PC-3 (cell line): Measurements from ENCODE around the gene IRF5. TPM values are rescaled to one million over a fixed set of nuclear protein-coding genes. Genes with fewer than 3 reads are reported as not detected.

Experiments used
- ATAC-seq: fragments of 200-7000 bp; cut with Tn5 transposase; 2 replicates; pipeline ENCODE4 v1.9.1; 2020; ENCODE audit warnings: mild to moderate bottlenecking, moderate library complexity
- BruUV-seq: library from RNA; stranded (reverse); fragments of 400-500 nt; replicated peaks from 2 replicates; lab custom pipeline; 2021; lab: Mats Ljungman, UMichigan
- CTCF ChIA-PET: fragments of 300-600 bp; sonication (Branson Sonifier 250); formaldehyde crosslinking; loops from one replicate; lab custom pipeline; 2022; ENCODE audit warnings: antibody characterized with exemption; lab: Charles Lee
- POLR2A ChIA-PET: fragments of 300-600 bp; sonication (Branson Sonifier 250); formaldehyde crosslinking; loops from one replicate; lab custom pipeline; 2022; ENCODE audit warnings: antibody characterized with exemption; ENCODE audit not compliant: unreplicated experiment; lab: Charles Lee
- DNase-seq: peaks from one replicate; pipeline ENCODE4 v3.0.0-alpha.2; 2015
- H2AFZ ChIP-seq: fragments of 300-600 bp; sonication (generic); 2 replicates; pipeline ENCODE4 v1.6.0; 2016; ENCODE audit warnings: antibody characterized with exemption, low read length
- H3F3A ChIP-seq: fragments of 300-600 bp; sonication (generic); one replicate; pipeline ENCODE4 v1.6.0; 2017; ENCODE audit warnings: antibody characterized with exemption, low read length, control low read depth, mild to moderate bottlenecking; ENCODE audit not compliant: unreplicated experiment
- H3K27ac ChIP-seq: fragments of 300-600 bp; sonication (generic); 2 replicates; pipeline ENCODE4 v1.5.1; 2016; ENCODE audit warnings: mild to moderate bottlenecking, low read length
- H3K27me3 ChIP-seq: fragments of 300-600 bp; sonication (generic); 2 replicates; pipeline ENCODE4 v1.6.1; 2016; ENCODE audit warnings: low read length, mixed read lengths
- H3K36me3 ChIP-seq: fragments of 300-600 bp; sonication (generic); 2 replicates; pipeline ENCODE4 v1.6.1; 2016; ENCODE audit warnings: low read depth, mixed run types, low read length, mixed read lengths
- H3K4me1 ChIP-seq: fragments of 300-600 bp; sonication (generic); 2 replicates; pipeline ENCODE4 v1.5.1; 2016; ENCODE audit warnings: low read length; ENCODE audit not compliant: insufficient read depth
- H3K4me2 ChIP-seq: fragments of 300-600 bp; sonication (generic); 2 replicates; pipeline ENCODE4 v1.6.0; 2016; ENCODE audit warnings: low read length
- H3K4me3 ChIP-seq: fragments of 300-600 bp; sonication (generic); 2 replicates; pipeline ENCODE4 v1.5.1; 2016; ENCODE audit warnings: mild to moderate bottlenecking, low read length, mixed read lengths
- H3K79me2 ChIP-seq: fragments of 300-600 bp; sonication (generic); 2 replicates; pipeline ENCODE4 v1.6.1; 2017; ENCODE audit warnings: low read length, mixed read lengths
- H3K9ac ChIP-seq: fragments of 300-600 bp; sonication (generic); 2 replicates; pipeline ENCODE4 v1.6.0; 2016; ENCODE audit warnings: mild to moderate bottlenecking, low read length
- H3K9me2 ChIP-seq: fragments of 300-600 bp; sonication (generic); replicated peaks from 2 replicates; pipeline ENCODE4 v1.6.1; 2016; ENCODE audit warnings: mixed run types, low read length, mixed read lengths
- H3K9me3 ChIP-seq: fragments of 300-600 bp; sonication (generic); 2 replicates; pipeline ENCODE4 v1.6.1; 2016; ENCODE audit warnings: low read length, mixed read lengths
- H4K20me1 ChIP-seq: fragments of 300-600 bp; sonication (generic); 2 replicates; pipeline ENCODE4 v1.6.1; 2016; ENCODE audit warnings: low read length, mixed read lengths
- EZH2 ChIP-seq: fragments of 300-600 bp; sonication (generic); IDR thresholded peaks from one replicate; pipeline ENCODE4 v1.6.1; 2017; ENCODE audit warnings: antibody characterized with exemption, mild to moderate bottlenecking, low read length; ENCODE audit not compliant: unreplicated experiment
- EZH2phosphoT487 ChIP-seq: fragments of 300-600 bp; sonication (generic); IDR thresholded peaks from 2 replicates; pipeline ENCODE4 v1.6.1; 2018; ENCODE audit warnings: mild to moderate bottlenecking, antibody characterized with exemption, low read length, borderline replicate concordance
- intact Hi-C: fragments of 100-400 bp; cut with micrococcal nuclease; formaldehyde crosslinking; loops from 2 replicates; pipeline ENCODE4 v1.9.0; 2023
- total RNA-seq: library from RNA; depleted of rRNA; stranded (reverse); fragments of >200 nt; gene quantifications from 2 replicates; pipeline ENCODE4 v1.2.3, GENCODE V29; 2014
- TF ChIP-seq, protein P1 (sequence below): fragments of 300-600 bp; sonication (generic); conservative IDR thresholded peaks from 2 replicates; pipeline ENCODE4 v1.5.1; 2017; ENCODE audit warnings: antibody characterized with exemption, low read depth, mild to moderate bottlenecking, low read length

Gene IRF5
- total RNA-seq, 1 experiment from 2014 or later, result 15.3 TPM

DNA sequence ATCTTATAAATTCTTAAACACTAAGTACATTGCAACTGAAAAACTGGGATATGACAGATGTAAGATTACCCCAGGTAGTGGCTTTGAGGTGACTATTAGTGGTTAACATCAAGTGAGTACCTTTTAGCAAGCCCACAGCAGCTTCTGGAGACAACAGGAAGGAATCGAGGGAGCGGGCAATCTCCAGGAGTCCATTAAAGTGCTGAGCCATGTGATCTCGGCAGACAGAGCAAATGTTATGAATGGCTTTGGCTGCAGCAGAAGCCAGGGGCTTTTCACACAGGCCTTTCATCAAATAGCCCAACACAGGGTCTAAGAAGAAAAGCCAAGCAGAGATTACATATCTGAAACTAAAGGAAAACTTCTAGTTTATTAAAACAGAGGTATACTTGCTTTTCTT lies 48.9 kb downstream of the IRF5 start:
- H3K27ac ChIP-seq, result no peak overlapping the region
- H3K36me3 ChIP-seq, result peaks cover 55% of the 10 kb centered on the region
- no peaks in the 10 kb centered on the region for H3K4me1 ChIP-seq
- no peak overlapping the region for H3K4me2 ChIP-seq
- no peak overlapping the region for H3K9ac ChIP-seq
- H3K27me3 ChIP-seq, result no peaks in the 10 kb centered on the region
- H4K20me1 ChIP-seq, result no peaks in the 10 kb centered on the region
- no peak for TF ChIP-seq EZH2phosphoT487
- TF ChIP-seq, protein P1, sequence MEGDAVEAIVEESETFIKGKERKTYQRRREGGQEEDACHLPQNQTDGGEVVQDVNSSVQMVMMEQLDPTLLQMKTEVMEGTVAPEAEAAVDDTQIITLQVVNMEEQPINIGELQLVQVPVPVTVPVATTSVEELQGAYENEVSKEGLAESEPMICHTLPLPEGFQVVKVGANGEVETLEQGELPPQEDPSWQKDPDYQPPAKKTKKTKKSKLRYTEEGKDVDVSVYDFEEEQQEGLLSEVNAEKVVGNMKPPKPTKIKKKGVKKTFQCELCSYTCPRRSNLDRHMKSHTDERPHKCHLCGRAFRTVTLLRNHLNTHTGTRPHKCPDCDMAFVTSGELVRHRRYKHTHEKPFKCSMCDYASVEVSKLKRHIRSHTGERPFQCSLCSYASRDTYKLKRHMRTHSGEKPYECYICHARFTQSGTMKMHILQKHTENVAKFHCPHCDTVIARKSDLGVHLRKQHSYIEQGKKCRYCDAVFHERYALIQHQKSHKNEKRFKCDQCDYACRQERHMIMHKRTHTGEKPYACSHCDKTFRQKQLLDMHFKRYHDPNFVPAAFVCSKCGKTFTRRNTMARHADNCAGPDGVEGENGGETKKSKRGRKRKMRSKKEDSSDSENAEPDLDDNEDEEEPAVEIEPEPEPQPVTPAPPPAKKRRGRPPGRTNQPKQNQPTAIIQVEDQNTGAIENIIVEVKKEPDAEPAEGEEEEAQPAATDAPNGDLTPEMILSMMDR, result no peak
- no peak for TF ChIP-seq EZH2
- no TSS peak for BruUV-seq
- CTCF ChIA-PET, result no interaction called here
- H2AFZ ChIP-seq, result no peak overlapping the region
- H3K9me2 ChIP-seq, result no peaks in the 10 kb centered on the region
- H3K79me2 ChIP-seq, result no peaks in the 10 kb centered on the region
- no peak overlapping the region for H3K4me3 ChIP-seq
- intact Hi-C loops, result no loop called here
- H3F3A ChIP-seq, result no peaks in the 10 kb centered on the region
- DNase-seq (no peak), ATAC-seq (no peak)
- POLR2A ChIA-PET, result interaction anchor here (0.6 kb wide), 1 partner anchor 80 kb away, joined by 3 read pairs; no protein-coding TSS in a partner anchor
- no peaks in the 10 kb centered on the region for H3K9me3 ChIP-seq

DNA sequence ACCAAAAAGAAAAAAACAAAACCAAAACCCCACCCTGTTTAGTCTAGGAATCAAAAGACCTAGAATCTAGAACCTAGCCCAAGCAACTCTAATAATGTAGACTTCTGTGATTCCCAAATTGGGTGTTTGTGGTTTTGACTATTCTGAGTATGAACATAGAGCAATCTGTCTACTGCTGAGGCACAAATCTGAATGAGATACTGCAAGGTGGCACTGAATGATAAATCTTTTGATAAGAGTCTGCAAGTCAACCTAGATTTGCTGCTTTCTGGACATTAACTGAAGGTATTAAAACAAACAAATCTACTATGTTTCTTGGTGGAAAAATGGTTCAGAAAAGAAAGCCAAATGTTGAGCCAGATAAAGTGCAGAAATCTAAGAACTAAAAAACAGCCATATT lies 50.6 kb downstream of the IRF5 start:
- no TSS peak for BruUV-seq
- no peak overlapping the region for H3K4me2 ChIP-seq
- POLR2A ChIA-PET, result no interaction called here
- no peaks in the 10 kb centered on the region for H3K79me2 ChIP-seq
- H2AFZ ChIP-seq, result no peak overlapping the region
- no peak overlapping the region for H3K9ac ChIP-seq
- no peaks in the 10 kb centered on the region for H3F3A ChIP-seq
- CTCF ChIA-PET, result no interaction called here
- H4K20me1 ChIP-seq, result no peaks in the 10 kb centered on the region
- H3K27ac ChIP-seq, result no peak overlapping the region
- H3K27me3 ChIP-seq, result no peaks in the 10 kb centered on the region
- DNase-seq, result no peak
- intact Hi-C loops, result no loop called here
- no peaks in the 10 kb centered on the region for H3K9me2 ChIP-seq
- no peak for ATAC-seq
- peaks cover 44% of the 10 kb centered on the region for H3K36me3 ChIP-seq
- TF ChIP-seq, protein P1, result no peak
- TF ChIP-seq EZH2phosphoT487 (no peak), EZH2 (no peak)
- H3K4me3 ChIP-seq, result no peak overlapping the region
- H3K9me3 ChIP-seq, result no peaks in the 10 kb centered on the region
- H3K4me1 ChIP-seq, result no peaks in the 10 kb centered on the region

DNA sequence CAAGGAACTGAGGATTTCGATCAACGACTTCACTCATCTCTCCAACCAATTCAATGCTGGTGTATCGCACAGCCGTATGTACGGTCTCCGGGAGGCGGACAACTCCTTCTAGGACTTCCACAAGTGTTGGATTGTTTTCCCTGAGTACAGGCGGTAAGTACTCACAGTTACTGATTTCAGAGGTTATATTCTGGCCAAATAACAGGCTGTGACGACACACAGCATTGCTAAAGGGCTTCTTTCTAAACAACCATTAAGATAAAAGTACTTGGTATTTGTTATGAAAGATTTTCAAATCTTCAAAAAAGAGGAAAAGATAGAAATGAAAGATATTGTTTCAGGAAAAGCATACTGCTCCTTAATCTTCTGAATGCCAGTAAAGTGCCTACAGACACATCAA lies 52.2 kb downstream of the IRF5 start:
- H3K9me3 ChIP-seq, result no peaks in the 10 kb centered on the region
- ChIA-PET CTCF (no interaction called here), POLR2A (no interaction called here)
- H3K9me2 ChIP-seq, result no peaks in the 10 kb centered on the region
- TF ChIP-seq EZH2phosphoT487, result no peak
- no peak for TF ChIP-seq EZH2
- intact Hi-C loops, result no loop called here
- no peaks in the 10 kb centered on the region for H4K20me1 ChIP-seq
- no peak overlapping the region for H3K4me2 ChIP-seq
- ATAC-seq, result no peak
- no peak overlapping the region for H3K4me3 ChIP-seq
- H2AFZ ChIP-seq, result no peak overlapping the region
- no peak overlapping the region for H3K27ac ChIP-seq
- no peaks in the 10 kb centered on the region for H3K4me1 ChIP-seq
- no peak for DNase-seq
- no peaks in the 10 kb centered on the region for H3F3A ChIP-seq
- H3K9ac ChIP-seq, result no peak overlapping the region
- H3K36me3 ChIP-seq, result peaks cover 36% of the 10 kb centered on the region
- no TSS peak for BruUV-seq
- H3K27me3 ChIP-seq, result no peaks in the 10 kb centered on the region
- no peaks in the 10 kb centered on the region for H3K79me2 ChIP-seq
